GM12801 (cell line): Measurements from ENCODE around the gene FRRS1.

Source experiments
- TF ChIP-seq, protein P1 (sequence below): IDR thresholded peaks from one replicate; pipeline ENCODE4 v1.5.1; 2011; ENCODE audit warnings: control low read depth; ENCODE audit not compliant: insufficient read length; ENCODE audit errors: extremely low read depth

The FRRS1 gene

DNA sequence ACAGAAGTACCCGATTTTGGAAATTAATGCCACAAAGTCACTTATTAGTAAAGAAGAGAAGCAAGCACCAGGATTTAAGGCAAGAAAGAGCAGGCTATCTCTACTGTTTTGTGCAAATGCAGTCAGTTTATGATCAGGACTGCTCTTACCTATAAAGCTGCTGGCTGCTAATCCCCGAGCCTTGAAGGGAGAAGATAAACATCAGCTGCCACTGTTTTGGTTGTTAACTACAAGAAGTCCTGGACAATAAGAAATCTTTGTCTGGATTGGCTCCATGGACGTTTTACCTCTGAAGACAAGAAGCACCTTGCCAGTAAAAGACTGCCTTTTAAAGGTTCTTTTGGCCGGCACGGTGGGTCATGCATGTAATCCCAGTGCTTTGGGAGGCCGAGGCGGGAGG, 21.4 kb downstream of the FRRS1 start:
- TF ChIP-seq, protein P1, sequence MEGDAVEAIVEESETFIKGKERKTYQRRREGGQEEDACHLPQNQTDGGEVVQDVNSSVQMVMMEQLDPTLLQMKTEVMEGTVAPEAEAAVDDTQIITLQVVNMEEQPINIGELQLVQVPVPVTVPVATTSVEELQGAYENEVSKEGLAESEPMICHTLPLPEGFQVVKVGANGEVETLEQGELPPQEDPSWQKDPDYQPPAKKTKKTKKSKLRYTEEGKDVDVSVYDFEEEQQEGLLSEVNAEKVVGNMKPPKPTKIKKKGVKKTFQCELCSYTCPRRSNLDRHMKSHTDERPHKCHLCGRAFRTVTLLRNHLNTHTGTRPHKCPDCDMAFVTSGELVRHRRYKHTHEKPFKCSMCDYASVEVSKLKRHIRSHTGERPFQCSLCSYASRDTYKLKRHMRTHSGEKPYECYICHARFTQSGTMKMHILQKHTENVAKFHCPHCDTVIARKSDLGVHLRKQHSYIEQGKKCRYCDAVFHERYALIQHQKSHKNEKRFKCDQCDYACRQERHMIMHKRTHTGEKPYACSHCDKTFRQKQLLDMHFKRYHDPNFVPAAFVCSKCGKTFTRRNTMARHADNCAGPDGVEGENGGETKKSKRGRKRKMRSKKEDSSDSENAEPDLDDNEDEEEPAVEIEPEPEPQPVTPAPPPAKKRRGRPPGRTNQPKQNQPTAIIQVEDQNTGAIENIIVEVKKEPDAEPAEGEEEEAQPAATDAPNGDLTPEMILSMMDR, result no peak

DNA sequence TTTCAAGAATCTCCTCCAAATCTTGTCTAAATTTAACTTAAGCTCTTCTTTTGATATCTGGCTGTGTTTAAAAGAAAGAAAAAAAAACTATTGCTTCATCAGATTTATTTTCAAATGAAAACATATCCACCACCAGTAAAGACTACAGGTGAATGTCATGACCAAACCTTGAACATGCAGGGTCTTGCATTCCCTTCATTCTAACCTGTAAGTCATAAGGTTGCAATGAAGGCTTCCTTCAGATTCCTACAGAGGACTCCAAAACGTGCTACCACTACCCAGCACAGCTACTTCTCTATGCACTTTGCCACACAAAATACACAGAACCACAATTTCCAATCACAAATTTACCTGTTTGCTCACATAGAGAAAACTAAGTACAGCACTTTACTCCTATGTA, 26.3 kb downstream of the FRRS1 start:
- TF ChIP-seq, protein P1, result no peak

DNA sequence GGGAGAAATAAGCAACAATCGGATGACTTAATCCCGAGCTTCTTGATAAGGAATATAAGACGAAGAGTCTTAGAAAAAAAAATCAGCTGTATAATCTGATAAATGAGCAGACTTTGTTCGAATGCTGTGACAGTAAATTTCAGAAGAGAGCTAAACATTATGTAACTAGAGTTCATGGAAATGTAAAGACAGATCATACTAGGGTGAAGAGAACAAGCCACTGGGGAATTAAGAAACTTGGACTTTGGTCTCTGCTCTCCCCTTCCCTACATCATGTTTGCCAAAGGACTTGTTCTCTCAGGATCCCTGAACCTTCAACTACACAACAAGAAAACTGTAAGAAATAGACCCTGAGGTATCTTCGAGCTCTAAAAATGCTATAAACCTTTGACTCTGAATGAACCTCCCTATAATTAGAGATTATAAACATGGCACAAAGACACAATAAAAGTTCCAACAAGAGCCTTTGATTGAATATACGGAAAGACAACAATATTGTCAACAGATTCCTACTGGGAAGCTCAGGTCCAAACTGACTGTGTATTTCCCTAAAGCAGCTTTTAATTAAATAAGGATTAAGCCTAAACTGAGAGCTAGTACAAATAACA, 27.5 kb downstream of the FRRS1 start:
- TF ChIP-seq, protein P1, result no peak

DNA sequence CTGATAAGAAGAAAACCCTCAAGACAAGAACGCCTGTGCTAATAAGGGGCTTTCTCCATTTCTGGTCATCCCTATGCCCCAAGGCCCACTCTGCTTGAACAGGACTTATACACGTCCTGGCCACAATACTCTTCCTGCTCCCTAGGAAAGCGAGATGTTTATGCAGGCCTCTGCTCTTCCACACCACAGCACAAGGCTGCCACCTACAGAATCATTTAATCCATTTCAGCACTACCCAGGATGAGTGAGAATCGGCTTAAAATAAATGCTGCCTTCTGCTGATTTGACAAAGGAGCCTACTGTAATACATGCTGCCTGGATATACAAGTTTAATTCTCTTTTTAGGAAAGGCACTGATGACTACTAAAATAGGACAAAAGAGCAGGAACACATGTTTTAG, 29.4 kb downstream of the FRRS1 start:
- TF ChIP-seq, protein P1, result no peak

DNA sequence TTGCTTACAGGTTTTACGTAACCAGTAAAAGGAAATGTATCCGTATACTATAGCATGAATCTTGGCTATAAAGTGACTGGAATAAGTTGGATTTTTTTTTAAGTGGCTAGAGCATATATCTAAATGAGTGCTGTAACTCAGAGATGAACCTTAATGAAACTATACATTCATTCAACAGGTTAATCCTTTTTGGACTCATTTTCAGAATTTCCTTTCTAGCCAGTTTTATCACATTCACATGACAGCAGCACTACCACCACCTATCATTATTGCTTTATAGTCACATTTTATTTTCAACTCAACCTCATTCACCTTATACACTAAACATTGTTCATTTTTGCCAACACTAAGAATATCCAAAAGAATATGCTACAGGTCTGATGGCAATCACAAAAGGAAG, 30.6 kb downstream of the FRRS1 start:
- TF ChIP-seq, protein P1, result no peak

DNA sequence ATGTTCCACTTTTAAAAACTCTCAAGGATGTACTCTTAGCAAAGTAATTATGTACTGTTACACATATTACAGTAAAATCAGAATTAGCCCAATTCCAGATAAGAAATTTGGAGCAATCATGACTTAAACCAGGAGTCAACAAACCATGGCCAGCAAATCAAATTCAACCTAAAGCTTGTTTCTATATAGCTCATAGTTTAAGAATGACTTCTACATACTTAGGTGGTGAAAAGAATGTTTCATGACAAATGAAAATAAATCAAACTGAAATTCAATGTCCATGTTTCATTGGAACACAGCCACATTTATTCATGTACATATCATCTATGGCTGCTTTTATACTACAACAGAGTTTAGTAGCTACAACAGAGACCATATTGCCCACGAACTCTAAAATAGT, 35.1 kb downstream of the FRRS1 start:
- TF ChIP-seq, protein P1, result no peak

DNA sequence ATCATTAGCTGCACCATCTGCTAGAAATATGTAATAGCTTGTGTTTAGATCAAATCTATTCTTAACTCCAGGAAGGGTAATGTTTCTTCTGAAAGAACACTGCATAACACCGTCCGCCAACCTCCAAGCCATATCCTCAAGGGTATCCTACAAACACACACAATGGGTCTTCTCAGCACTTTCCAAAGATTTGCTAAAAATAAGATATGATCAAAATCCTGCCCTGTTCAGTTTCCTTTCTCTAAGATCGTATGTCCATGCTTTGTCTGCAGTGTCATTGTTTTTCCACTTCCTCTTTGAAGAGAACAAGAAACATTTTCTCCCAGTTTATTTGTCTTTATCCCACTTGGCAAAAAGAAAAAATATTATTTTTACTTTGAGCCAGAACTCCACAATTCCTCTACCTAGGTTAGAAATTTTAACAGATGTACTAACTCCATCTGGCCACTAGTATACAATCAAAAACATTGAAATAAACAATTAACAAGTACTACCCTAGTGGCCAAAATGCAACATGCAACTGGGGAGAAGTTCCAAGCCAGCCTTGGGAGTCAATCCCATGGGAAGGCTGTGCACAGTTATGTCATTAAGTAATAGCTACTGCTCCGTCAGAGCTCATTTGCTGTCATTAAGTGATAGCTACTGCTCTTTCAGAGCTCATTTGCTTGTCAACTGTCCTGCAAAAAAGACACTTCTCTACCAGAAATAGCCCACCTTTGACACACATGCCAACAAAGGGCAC, 37.8 kb downstream of the FRRS1 start:
- TF ChIP-seq, protein P1, result no peak
